ENCODE data around the gene AKR1B1. TPM values are rescaled to one million over a fixed set of nuclear protein-coding genes. Genes with fewer than 3 reads are reported as not detected.
"Not testable (repeated sequence)": the region's sequence is repeated elsewhere in the genome, so short reads cannot be mapped to it uniquely, and the experiment has no call there.

The AKR1B1 gene
- polyA plus RNA-seq, 1 experiment = 337 TPM

DNA sequence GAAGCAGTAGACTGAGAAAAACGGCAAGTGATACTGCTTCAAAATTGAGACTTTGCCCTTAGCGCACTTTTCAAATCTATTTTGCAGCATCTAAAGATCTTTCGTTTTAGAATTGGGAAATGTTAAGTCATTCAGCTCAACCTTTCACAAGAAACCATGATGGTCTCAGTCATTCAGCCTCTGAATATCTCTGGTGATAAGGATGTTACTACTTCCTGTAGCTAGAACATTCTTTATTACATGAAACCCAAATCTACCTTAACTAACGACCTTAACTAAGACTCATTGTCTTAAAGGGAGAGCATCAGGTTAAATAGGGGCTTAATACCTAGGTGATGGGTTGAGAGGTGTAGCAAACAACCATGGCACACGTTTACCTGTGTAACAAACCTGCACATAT, 42.1 kb upstream of the AKR1B1 start:
- DNase-seq (ENCODE audit: low read depth, low spot score) = no peak
- POLR2A ChIA-PET = no interaction called here
- Histone ChIP-seq H3K9me3 (ENCODE audit: control insufficient read depth, insufficient read depth, low read length) (no peaks in the 10 kb centered on the region), H3K27me3 (ENCODE audit: control insufficient read depth, insufficient read depth, low read length) (no peaks in the 10 kb centered on the region), H3K4me3 (ENCODE audit: low read depth, low read length) (no peak overlapping the region), H3K27ac (ENCODE audit: low read depth, low read length) (no peak overlapping the region)
- CTCF ChIA-PET = interaction anchor here (0.5 to 2.4 kb wide), 4 partner anchors 9 to 68 kb away, joined by 3 to 19 read pairs (median 4); no protein-coding TSS in a partner anchor
- TF ChIP-seq, protein P1, sequence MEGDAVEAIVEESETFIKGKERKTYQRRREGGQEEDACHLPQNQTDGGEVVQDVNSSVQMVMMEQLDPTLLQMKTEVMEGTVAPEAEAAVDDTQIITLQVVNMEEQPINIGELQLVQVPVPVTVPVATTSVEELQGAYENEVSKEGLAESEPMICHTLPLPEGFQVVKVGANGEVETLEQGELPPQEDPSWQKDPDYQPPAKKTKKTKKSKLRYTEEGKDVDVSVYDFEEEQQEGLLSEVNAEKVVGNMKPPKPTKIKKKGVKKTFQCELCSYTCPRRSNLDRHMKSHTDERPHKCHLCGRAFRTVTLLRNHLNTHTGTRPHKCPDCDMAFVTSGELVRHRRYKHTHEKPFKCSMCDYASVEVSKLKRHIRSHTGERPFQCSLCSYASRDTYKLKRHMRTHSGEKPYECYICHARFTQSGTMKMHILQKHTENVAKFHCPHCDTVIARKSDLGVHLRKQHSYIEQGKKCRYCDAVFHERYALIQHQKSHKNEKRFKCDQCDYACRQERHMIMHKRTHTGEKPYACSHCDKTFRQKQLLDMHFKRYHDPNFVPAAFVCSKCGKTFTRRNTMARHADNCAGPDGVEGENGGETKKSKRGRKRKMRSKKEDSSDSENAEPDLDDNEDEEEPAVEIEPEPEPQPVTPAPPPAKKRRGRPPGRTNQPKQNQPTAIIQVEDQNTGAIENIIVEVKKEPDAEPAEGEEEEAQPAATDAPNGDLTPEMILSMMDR (IDR thresholded peaks at IDR 0.05; ENCODE audit: low read depth, low read length) = no peak

DNA sequence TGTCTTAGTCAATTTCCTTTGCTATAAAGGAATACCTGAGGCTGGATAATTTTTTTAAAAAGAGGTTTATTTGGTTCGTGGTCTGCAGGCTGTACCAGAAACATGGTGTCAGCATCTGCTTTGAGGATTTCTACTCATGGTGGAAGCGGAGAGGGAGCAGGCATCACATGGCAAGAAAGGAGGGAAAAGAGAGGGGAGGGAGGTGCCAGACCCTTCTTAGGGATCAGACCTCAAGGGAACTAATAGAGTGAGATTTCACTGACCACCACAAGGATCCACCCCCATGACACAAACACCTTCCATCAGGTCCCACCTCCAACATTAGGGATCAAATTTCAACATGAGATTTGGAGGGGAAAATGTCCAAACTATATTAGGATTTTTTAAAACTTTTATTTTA, 41.5 kb upstream of the AKR1B1 start:
- ChIA-PET CTCF (interaction anchor here (0.6 to 2.4 kb wide), 3 partner anchors 12 to 68 kb away, joined by 3 to 19 read pairs (median 5); no protein-coding TSS in a partner anchor), POLR2A (no interaction called here)
- no peak for DNase-seq (ENCODE audit: low read depth, low spot score)
- Histone ChIP-seq H3K27me3 (ENCODE audit: control insufficient read depth, insufficient read depth, low read length) (no peaks in the 10 kb centered on the region), H3K27ac (ENCODE audit: low read depth, low read length) (no peak overlapping the region), H3K9me3 (ENCODE audit: control insufficient read depth, insufficient read depth, low read length) (no peaks in the 10 kb centered on the region), H3K4me3 (ENCODE audit: low read depth, low read length) (no peak overlapping the region)
- TF ChIP-seq, protein P1 (IDR thresholded peaks at IDR 0.05; ENCODE audit: low read depth, low read length) = no peak

DNA sequence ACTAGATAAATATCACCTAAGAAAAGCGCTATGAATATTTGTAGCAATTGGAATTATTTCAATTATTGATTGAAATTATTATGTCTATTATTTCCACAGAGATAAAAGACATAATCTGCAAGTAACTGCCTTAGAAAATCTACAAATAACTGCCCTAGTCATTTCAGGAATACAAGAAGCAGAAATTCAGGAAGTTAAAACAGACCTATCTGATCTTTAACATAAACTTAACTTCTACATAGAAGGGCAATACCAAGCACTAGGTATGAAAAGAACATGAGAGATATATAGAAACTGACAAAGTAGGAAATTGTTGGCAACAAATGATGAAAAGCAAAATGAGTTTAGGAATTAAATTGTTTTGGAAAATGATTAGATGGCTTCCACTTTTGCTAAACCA, 36.6 kb upstream of the AKR1B1 start:
- TF ChIP-seq, protein P1 (IDR thresholded peaks at IDR 0.05; ENCODE audit: low read depth, low read length) = no peak
- ChIA-PET CTCF (no interaction called here), POLR2A (no interaction called here)
- H3K9me3 ChIP-seq (ENCODE audit: control insufficient read depth, insufficient read depth, low read length) = no peaks in the 10 kb centered on the region
- H3K27me3 ChIP-seq (ENCODE audit: control insufficient read depth, insufficient read depth, low read length) = no peaks in the 10 kb centered on the region
- no peak overlapping the region for H3K4me3 ChIP-seq (ENCODE audit: low read depth, low read length)
- no peak for DNase-seq (ENCODE audit: low read depth, low spot score)
- H3K27ac ChIP-seq (ENCODE audit: low read depth, low read length) = no peak overlapping the region

DNA sequence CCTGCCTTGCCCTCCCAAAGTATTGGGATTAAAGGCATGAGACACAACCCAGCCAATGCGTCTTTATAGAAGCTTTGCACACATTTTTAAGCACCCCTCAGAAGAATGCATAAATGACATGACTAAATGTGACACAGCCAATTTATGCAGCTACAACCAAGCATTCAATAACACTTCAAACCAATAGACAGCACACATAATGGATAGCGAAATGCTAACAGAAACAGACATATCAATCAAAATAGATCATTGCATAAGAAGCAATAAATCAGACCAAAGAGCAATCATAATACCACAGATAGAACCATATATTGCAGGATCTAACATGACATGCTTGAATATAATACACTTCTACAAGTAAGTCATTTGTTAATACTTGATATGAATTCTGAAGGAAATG, 34.2 kb upstream of the AKR1B1 start:
- TF ChIP-seq, protein P1 (IDR thresholded peaks at IDR 0.05; ENCODE audit: low read depth, low read length) = no peak
- ChIA-PET CTCF (interaction anchor here (0.9 to 1.4 kb wide), 2 partner anchors 14 to 19 kb away, joined by 3 to 4 read pairs; no protein-coding TSS in a partner anchor), POLR2A (no interaction called here)
- H3K9me3 ChIP-seq (ENCODE audit: control insufficient read depth, insufficient read depth, low read length) = no peaks in the 10 kb centered on the region
- no peak overlapping the region for H3K4me3 ChIP-seq (ENCODE audit: low read depth, low read length)
- H3K27ac ChIP-seq (ENCODE audit: low read depth, low read length) = no peak overlapping the region
- no peak for DNase-seq (ENCODE audit: low read depth, low spot score)
- H3K27me3 ChIP-seq (ENCODE audit: control insufficient read depth, insufficient read depth, low read length) = no peaks in the 10 kb centered on the region

DNA sequence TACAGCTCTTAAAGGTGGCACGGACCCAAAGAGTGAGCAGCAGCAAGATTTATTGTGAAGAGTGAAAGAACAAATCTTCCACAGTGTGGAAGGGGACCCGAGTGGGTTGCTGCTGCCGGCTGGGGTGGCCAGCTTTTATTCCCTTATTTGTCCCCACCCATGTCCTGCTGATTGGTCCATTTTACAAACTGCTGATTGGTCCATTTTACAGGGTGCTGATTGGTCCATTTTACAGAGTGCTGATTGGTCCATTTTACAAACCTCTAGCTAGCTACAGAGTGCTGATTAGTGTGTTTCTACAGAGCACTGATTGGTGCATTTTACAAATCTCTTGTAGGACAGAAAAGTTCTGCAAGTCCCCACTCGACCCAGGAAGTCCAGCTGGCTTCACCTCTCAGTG, 28.8 kb upstream of the AKR1B1 start:
- H3K4me3 ChIP-seq (ENCODE audit: low read depth, low read length); POLR2A ChIA-PET; H3K27ac ChIP-seq (ENCODE audit: low read depth, low read length); DNase-seq (ENCODE audit: low read depth, low spot score); H3K27me3 ChIP-seq (ENCODE audit: control insufficient read depth, insufficient read depth, low read length); H3K9me3 ChIP-seq (ENCODE audit: control insufficient read depth, insufficient read depth, low read length); CTCF ChIA-PET: not testable (repeated sequence)

DNA sequence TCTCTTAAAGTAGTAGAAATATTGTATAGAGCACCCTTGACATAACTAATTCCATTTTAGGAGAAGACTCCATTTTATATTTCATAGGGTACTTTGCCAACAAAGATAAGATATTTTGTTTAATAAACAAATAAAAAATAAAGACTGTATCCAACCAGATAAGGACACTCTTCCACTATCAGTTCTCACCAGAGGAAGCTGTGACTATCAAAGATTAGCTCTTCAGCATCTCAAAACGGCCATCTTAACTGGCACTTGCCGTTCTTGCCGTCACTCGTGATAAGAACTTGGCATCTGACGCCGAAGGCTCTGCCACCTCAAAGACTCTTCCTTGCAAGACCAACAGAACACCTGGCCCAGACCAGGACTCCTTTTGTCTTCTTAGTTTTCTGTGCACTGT, 26.3 kb upstream of the AKR1B1 start:
- ChIA-PET CTCF (interaction anchor here (1.9 to 3.3 kb wide), 2 partner anchors 53 to 121 kb away, joined by 4 to 14 read pairs; no protein-coding TSS in a partner anchor), POLR2A (no interaction called here)
- Histone ChIP-seq H3K27me3 (ENCODE audit: control insufficient read depth, insufficient read depth, low read length) (no peaks in the 10 kb centered on the region), H3K4me3 (ENCODE audit: low read depth, low read length) (no peak overlapping the region), H3K9me3 (ENCODE audit: control insufficient read depth, insufficient read depth, low read length) (no peaks in the 10 kb centered on the region; the same call in 1 of the 2 replicates), H3K27ac (ENCODE audit: low read depth, low read length) (no peak overlapping the region)
- DNase-seq (ENCODE audit: low read depth, low spot score) = no peak
- TF ChIP-seq, protein P1 (IDR thresholded peaks at IDR 0.05; ENCODE audit: low read depth, low read length) = no peak

All from AG04450 (cell line).